NCI-H82 (cell line): ENCODE results near the gene CDH4.

Source experiments
- DNase-seq: peaks from one replicate; lab custom pipeline; 2025; lab: John Stamatoyannopoulos, UW

Gene CDH4

DNA sequence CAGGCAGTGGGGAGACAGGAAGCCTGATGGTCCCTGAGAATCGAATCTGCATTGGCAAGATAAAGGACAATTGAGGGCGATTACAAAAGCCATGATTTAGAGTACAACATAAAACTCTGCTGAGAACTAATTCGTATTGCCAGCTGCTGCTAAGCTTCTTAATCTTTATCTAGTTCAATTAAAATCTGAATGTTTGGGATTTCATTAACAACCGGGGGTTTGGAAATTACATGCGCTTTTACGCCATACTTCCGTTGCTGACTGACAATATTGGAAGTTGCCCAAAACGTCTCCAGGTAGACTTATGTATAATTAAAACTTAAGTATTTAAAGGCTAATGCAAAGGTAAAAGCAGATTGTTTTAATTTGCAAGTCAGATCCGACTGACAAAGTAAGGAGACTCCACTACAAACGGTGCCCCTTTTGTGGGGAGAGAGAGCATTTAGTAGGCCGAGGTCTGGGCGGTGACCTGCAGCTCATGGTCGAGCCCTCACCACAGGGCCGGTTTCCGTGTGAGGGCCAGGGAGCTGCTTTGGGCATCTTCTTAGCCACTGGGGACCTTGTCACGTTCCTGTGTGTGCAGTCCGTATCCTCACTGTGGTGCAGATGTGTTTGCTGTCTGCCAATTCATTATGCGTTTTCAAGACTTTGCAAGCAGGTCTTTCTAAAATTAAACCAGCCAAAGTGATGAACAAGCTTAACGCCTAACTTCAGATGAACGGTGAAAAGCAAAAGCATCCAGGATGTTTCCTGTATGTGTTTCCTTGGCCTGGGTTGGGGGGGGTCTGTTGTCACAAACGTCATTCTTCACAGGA is 49.9 kb downstream of the CDH4 start:
- no peak for DNase-seq

DNA sequence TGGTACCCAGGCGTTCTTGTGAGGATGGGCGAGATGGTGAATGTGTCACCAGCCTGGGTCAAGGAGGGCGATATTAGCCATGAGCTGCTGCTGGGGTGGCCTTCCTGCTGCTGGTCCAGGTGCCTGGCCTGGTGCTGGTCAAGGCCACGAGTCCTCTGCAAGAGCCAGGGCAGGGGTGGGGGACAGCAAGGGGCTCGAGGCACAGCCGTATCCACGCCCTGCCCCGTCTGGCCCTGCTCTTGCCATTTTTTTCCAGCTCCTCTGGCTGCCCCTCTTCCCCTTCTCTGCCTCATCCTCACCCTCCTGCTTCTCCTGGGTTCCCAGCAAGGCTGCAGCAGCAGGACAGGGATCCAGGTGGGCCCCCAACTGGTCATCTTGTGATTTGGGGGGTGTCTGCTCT is 51.2 kb downstream of the CDH4 start:
- DNase-seq, result no peak

DNA sequence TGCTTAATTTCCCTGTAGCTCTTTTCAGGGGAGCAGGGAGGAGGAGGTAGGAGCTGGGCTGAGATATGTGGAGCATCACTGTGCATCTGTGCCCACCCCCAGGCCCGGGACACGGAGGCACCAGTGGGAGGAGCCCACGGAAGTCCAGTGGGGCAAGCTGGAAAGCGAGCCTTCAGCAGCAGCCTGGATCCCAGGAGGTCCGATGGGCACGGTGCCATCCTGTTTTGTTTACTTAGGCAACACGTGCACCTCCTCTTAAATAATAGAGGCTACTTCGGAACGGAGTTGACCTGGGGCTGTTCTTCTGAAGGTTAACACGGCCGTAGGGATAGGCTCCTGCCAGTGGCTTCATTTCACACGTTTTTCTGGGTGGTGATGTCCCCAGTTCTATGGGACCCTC is 51.6 kb downstream of the CDH4 start:
- no peak for DNase-seq

DNA sequence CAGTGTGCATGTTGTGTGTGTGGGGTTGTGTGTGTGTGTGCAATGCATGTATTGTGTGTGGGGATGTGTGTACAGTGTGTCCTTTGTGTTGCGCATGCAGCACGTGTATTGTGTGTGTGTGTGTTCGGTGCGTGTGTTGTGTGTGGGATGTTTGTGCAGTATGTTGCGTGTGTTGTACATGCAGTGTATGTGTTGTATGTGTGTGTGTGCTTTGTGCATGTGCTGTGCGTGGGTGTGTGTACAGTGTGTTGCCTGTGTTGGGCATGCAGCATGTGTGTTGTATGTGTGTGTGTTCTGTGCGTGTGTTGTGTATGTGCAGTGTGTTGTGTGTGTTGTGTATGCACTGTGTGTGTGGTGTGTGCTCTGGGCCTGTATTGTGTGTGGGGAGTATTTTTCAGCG is 52.7 kb downstream of the CDH4 start:
- no peak for DNase-seq

DNA sequence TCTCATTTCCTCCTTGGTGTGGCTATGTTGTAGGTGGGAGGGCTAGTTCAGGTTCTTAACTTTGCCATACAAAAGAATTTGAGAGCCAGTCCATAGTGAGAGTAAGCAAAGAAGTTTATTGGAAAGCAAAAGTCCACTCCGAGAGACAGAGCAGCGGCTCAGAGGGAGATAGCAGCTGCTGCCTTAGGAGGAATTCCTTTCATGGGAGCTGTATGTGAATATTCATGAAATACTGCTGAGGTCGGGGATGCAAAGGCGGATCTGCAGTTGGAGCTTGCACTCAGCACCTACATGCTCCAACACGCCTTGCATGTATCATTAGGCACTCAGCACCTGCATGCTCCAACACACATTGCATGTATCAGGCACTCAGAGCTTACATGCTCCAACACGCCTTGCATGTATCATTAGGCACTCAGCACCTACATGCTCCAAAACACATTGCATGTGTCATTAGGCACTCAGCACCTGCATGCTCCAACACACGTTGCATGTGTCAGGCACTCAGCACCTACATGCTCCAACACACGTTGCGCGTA is 54.9 kb downstream of the CDH4 start:
- DNase-seq, result no peak

DNA sequence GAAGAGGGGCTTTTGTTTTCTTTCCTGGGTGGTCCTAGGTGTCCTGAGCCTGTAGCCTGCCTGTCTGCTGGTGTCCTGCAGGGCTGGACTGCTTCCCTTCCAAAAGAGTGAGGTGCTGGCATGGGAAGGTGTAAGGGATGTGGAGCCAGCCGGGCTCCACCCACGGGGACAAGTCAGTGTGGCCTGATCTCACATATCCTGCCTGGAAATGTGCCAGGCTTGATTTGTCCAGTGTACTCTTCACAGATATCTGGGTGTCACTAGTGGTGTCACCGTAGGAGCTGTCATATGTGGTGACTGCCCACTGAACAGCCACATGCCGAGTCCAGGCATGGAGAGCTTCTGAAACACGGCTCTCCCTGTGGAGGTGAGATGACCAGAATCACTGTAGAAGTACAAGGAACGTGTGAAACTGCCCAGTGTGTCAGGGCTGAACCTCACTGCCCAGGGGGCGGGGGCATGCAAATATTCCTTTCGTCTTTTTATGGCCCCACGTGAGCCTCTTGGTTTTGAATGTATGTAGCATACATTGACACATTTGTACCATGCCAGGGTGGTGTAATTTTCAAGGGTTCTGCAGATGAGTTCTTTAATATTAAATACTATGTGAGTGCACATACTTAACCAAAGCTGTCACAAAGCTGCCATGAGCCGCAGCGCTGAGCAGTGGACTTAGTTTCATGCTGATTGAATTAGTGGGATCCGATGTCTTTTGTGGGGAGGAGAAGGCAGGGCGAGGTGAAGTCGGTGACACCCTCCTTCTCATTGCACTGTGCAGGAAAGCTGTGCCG is 55.8 kb downstream of the CDH4 start:
- DNase-seq, result no peak

DNA sequence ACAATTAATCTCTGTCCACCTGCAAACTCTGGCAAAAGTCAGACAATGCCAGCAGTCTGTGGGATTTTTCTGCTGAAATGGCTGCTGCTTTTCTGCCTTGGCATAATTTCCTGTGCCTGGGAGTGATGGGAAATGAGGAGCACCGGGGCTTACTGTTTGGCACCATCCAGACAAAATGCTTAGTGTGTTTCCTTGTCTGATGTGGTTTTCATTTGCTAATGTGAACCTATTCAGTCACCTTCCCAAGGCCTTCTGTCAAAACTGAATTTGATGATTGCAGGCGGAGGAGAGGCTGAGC is 56.4 kb downstream of the CDH4 start:
- DNase-seq, result no peak

DNA sequence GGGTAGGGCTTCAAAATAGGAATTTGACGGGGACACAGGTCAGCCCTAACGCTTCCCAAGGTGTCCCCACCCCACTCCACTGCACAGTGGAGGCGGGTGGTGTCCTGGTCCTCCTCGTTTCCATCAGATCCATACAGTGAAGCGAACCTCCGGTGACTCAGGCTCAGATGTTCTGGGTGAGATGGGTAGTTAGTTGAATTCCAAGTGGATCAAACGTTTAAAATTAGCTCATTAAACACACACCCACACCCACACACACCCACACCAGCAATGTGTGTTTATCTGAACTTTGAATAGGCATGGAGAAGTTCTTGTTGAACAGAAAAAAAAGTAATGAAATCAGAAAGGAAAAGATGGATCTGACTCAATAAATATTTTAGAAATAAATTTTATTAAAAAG is 58.9 kb downstream of the CDH4 start:
- no peak for DNase-seq

DNA sequence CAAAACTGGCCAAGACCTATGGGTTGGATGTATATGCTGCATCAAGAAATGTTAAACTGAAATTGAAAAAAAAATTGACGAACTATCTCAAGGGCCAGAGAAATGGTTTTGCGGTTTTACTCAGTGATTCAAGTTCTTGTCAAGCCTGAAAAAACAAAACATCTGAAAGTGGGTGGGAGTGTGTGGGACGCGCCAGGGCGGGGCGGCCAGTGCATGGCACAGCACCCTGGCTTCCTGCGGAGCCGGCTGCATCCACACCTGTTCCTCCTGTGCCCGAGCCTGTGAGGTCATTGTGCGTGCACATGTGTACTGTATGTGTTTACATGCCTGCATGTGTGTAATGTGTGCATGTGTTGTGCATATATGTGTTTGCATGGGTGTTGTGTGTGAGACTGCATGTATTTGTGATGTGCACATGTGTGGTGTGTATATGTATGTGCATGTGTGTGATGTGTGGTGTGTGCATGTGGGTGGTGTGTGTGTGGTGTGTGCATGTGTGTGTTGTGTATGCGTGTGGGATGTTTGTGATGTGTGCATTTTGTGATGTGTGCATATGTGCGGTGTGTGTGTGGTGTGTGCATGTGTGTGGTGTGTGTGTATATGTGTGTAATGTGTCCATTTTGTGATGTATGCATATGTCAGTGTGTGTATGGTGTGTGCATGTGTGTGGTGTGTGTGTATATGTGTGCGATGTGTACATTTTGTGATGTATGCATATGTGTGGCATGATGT is 59.8 kb downstream of the CDH4 start:
- no peak for DNase-seq

DNA sequence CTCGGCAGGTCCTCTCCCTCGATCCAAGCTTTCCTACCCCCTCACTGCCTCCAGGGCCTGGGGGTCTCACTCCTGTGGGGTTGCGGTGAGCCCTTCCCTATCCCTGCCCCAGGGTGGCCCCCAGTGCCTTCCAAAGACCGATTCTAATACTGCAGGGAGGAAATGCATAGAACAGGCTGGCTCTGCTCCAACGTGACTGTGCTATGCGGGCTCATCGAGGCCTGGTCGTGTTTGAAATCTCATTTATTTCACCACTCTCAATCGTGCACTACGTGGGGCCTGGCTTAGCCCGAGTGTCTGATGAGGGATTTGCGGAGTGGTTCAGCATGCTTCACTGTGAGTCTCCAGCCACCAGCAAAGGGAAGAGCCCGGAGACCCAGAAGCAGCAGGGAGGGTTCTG is 60.9 kb downstream of the CDH4 start:
- DNase-seq, result no peak

DNA sequence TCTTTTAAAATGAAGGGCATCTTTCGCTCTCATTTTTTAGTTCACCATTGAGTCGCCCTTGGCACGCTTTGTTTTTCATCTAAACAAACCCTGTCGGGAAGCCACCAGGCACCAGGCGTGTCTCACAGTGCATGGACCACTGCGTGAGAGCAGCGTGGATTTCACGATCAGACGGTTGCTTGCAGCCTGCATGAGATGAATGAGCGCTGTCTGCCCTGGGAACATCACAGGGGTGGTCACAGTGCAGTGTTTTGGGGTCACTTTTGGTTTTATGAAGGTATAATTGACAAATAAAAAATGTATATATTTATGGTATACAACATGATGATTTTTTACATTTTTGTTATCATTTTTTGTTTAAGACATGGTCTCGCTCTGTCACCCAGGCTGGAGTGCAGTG is 61.3 kb downstream of the CDH4 start:
- DNase-seq, result no peak

DNA sequence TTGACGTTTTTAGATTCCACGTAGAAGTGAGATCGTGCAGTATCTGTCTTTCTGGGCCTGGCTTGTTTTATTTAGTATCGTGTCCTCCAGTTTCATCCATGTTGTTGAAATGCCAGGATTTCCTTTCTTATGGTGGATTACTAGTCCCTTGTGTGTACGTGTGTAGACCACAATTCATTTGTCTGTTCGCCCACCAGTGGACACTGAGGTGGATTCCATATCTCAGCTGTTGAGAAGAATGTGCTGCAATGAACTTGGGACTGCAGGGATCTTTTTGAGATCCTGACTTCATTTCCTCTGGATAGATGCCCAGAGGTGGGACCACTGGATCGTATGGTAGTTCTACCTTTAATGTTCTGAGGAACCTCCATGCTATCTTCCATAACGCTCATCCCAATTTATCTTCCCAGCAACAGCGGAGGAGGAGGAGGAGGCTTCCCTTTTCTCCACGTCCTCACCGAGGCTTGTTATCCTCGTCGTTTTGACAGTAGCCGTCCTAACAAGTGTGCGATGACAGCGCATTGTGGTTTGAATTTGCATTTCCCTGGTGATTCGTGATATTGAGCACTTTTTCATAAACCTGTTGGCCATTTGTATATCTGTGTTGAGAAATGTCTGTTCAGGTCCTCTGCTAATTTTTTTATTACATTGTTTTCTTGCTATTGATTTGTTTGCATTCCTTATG is 62.4 kb downstream of the CDH4 start:
- DNase-seq, result no peak

DNA sequence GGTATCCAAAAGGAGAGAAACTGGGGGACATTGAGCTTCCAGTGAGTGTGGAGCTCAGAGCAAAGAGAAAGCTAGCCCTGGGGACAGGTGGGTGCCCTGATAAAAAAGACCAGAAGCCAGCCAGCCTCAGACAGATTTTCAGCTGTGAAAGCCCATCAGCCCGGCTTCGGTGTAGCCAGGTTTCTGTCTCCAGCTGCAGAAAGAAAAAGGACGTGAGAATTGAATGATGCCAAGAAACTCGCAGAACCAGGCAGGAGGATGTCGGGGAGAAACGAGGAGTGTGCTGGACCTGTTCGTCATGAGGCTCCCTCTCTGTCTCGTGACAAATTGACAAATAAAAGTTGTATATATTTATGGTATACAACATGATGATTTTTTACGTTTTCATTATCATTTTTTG is 63.3 kb downstream of the CDH4 start:
- DNase-seq, result no peak

DNA sequence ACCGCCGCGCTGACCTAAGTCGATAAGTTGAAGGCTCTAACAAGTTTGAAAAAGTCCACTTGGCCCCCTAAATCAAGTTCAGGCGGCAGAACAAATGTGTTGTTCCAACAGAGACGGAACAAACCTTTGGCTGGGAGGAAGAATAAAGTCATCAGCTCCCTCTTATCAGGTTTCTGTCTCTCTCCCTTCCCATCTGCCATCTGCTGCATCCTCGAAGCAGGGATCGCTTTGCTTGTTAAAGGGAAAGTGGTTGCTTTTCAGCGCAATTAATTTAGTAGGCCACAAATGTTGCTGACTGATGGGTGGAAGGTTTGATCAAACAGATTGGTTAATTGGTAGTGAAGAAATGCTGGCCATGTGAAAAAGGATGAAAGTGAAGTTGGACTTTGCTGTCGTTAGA is 64.3 kb downstream of the CDH4 start:
- peak; percentile 9 for DNase-seq

DNA sequence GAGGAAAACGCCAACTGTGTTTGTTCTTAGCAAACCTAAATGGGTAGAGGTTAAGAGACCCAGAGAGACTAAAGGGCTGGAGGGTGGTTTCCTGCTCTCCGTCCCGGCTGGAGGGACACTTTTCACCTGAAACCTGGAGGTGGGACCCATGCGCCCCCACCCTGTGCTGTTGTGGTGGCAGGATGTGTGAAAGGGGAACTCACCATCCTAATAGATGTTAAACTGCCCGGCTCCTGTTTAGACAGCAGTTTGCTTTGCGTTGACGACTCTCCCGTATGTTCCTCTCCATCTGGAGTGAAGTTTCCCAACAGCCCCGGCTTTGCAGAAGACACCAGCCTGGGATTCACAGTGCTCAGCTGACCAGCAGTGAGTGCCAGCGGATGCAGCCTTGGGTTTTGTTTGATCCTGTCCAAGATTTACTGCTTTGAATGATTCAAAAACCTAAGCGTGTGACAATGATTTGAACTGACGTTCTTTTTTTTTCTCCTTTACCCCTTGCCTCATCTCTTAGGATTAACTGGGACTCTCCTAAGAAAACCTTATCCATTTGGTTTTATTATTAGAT is 66.0 kb downstream of the CDH4 start:
- no peak for DNase-seq

DNA sequence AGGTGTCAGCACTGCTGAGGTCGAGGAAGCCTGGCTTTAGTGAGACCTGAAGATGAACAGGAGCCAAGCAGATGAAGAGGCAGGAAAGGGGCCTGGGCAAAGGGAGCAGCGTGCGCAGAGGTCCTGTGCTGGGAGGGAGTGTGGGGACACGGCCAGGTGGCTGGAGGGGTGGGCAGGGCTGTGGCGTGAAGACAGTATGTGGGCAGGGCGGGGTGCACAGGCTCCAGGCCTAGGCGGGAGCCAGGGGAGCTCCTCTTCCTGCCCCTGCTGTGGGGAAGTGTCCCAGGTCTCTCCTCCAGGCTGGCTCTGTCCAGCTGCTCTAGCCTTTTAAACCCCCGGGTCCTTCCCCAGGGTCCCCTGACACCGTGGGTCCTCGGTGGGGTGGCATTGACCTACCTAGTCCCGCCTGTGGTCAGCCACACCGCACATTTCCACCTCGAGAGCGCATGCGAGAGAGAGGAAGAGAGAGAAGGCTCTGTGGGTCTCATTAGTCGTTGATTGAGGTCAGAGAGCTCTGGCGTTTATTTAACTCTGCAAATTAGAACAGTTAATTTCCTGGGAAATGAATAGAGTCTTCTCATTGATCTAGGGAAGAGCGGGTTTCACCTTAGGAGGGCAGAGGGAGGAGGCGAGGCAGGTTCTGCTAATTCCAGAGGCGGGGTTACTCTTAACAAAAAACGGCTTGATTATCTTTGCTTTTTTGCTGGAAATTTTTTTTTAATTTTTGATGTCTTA is 68.8 kb downstream of the CDH4 start:
- no peak for DNase-seq

DNA sequence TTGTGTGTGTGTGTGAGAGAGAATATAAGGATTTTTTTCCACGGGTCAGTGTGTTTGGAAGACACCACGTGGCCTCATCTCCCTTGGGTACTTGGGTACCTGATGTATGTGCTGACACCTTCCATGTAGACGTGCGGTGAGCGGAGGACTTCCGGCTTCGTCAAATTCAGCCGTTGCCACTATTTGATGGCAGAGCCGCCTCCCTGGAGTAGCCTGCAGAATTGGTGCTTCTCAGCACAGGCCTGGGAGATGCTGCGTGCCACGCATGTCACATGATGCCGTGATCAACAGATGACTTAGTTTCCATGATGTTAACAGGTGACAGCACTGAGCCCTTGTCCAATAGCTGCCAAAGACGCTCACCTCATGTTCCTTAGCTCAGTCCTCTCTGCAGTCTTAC is 69.4 kb downstream of the CDH4 start:
- DNase-seq, result no peak

DNA sequence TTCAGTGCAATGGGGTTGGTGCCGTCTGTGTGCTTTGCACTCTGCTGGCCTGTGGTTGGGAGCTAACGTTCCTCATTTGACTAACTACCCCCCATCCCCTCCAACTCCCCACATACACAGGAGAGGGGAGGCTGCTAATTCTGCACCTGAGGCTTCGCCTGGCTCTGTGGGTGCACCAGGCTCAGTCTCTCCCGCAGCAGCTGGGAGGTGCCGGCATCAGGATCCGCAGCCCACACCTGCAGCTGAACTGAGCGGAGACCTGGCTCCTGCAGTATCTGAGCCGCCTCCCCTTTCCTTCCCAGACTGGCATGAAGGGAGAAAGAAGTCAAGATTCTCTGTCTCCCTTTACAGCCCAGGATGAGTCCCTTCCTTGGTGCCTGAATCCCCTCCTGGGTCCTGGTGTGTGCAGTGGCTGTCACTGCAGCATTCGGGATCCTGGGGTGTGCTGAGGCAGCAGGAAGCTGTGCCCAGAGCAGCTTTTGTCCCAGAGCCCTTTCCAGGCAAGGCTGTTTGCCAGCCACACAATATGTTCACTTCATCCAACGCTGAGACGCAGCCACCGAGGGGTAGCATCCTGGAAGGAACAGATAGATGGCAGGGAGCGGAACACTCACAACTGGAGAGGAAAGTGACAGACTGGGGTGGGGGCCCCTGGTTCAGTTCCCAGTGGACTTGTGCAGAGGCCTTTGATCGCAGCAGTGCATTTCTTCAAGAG is 70.2 kb downstream of the CDH4 start:
- DNase-seq, result no peak

DNA sequence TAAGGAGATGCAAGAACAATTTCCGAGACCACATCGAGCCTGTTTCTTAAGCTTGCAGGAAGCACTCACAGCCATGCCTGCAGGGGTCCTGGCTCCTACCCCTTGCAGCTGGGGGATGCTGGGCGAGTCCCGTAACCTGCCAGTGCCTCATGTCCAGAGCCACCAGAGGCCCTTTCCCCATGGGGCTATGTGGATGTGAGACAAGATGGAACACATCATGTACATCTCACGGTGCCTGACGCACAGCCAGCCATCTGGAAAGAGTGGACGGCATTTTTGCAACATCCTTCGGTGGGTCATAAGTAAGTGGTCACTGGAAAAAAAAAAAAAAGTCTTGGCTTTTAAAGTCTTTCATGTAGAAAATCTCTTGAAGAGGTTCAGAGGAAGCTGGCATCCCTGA is 72.8 kb downstream of the CDH4 start:
- DNase-seq, result no peak

DNA sequence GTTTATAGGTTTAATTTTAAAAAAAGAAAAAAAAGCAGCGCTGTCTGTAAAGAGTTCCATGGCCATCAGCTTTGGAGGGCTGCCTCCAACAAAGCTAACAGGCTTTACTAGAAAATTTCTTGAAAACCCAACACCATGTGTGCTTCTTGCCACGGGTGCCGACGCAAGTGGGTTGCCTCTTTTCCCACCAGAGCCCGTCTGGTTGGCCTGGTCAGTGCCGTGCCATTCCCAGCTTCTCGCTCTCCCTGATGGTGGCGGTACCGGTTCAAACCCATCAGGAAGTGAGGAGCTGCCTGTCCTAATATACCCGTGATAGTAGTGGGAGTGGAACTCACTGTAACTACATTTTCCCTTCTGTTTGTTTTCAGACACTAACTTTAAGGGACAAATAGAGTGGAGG is 73.7 kb downstream of the CDH4 start:
- DNase-seq, result no peak
